ENCODE measurements around the gene IL17RE.

IL17RE gene

DNA sequence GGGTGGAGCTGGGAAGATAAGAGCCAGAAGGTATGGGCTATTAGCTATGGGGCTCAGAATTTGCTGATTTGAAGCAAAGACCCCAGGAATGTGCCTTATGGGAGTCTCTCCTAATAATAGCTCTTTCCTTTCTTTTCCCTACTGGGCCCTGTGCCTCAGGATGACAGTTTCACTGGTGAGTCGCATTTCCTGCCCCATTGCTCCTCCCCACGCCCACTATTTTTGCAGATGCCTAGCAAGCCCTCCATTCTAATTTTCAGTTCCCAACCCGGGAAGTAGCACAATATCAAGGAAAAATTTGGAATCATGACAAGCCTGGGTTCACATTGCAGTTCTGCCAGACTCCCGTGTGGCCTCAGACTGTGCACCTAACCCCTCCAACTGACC is 583 bp downstream of the IL17RE start:
- no peak for DNase-seq (ENCODE audit: low read depth in 2 of 2)

DNA sequence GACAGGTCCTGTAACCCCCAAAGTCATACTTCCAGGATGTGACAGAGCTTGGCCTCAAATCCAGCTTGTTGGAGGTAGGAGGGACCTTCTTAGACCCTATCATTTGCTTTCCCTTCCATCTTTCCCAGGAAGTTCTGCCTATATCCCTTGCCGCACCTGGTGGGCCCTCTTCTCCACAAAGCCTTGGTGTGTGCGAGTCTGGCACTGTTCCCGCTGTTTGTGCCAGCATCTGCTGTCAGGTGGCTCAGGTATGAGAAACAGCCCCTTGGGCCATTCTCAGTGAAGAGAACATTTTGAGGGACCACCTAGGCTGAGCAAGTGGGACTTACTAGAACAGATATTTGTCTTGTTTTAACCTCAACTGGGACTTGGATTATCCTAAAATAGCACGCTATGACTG is 1.3 kb downstream of the IL17RE start:
- DNase-seq (ENCODE audit: low read depth in 2 of 2), result no peak

DNA sequence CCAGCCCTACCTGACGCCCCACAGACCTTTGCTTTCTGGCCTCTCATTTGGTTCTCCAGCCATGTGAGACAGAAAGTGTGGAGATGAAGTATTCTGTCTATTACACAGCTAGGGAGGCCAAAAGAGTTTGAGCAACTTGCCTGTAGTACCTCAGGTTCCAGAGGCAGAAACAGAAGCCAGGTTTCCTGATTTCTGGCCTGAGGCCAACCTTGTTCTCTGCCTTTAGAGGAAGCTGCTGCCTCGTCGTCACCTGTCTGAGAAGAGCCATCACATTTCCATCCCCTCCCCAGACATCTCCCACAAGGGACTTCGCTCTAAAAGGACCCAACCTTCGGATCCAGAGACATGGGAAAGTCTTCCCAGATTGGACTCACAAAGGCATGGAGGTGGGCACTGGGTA is 3.8 kb downstream of the IL17RE start:
- DNase-seq (ENCODE audit: low read depth in 2 of 2), result no peak

DNA sequence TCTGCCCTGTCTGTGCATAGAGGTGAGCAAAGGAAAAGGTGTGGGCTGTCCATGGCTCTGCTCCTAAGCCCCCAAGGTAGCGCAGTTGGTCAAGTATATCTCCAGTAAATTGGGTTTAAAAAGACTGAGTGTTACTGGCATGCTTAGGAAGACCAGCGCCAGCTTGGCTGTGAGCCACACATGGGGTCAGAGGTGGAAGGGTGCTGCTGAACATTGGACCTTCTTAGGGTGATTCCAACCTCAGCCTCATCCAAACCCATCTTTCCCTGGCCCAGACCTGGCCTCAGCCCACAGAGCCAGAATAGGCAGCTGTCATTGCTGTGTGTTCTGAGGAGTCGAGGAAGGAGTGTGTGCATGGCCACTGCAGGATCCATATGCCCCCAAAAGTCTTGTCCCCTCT is 5.6 kb downstream of the IL17RE start:
- no peak for DNase-seq (ENCODE audit: low read depth in 2 of 2)

DNA sequence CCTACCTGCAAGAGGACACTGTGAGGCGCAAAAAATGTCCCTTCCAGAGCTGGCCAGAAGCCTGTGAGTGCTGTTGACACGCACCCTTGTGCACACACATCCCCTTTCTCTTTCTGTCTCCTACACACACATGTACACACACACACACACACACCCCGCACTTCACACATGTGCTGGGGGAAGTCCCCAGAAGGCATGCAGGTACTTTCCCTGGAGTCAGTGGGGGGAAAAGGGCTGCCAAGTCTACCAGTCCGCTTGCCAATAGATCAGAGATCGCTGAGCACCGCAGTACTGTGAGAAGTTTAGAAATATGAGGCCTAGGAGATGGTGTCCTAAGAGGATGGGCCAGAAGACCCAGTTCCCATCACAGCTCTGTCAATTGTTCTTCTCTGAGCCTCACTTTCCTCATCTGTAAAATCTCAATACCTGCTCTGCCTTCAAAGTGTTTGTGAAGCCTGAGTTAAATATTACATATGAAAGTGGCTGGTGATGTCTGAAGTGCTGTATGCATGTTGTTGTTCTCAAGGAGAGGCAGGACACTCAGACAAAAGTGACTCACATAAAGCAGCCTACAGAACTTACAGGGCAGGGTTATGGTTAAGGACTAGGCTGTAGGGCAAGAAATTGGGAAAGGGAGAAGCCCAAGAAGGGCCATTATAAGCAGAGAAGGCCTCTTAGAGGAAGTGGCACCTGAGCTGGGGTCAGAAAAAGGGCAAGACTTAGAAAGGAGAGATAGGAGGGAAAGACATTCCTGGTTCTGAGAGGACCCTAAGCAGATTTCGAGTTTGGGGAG is 6.8 kb downstream of the IL17RE start:
- DNase-seq (ENCODE audit: low read depth in 2 of 2), result no peak

DNA sequence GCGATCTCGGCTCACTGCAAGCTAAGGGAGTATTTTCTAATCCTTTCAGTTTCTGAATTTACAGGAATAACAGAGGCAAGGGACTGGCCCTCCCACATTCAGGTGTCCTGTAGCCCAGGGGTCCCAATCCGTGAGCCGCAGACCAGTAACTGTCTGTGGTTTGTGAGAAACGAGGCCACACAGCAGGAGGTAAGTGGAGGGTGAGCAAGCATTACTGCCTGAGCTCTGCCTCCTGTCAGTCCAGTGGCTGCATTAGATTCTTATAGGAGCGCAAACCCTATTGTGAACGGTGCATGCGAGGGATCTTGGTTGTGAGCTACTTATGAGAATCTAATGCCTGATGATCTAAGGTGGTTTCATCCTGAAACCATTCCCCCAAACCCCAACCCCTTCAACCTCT is 9.2 kb downstream of the IL17RE start:
- DNase-seq (ENCODE audit: low read depth in 2 of 2), result no peak

DNA sequence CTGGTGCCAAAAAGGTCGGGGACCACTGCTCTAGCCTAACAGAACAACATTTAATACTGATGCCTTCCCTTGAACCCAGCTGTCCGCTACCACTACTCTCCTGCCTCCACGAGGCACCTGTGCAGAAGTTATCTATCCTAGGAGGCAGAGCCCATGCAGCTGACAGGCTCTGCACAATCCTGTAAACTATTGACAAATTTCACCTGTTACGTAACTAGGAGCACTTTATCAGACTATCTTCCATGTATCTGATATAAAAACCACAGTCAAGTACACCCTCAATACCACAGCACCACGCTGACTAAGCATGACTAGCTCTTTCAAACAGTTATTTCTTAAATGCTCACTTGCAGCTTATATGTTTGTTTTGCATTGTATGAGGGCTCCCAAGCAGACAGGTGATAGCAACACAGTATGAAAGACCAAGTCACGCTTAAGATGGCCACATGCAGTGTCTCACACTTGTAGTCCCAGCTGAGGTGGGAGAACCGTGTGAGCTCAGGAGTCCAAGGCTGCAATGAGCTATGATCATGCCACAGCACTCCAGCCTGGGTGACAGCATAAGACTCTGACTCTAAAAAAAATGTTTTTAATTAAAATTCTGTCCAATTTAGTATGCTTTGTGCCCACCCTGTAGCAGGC is 9.8 kb downstream of the IL17RE start:
- no peak for DNase-seq (ENCODE audit: low read depth in 2 of 2)

DNA sequence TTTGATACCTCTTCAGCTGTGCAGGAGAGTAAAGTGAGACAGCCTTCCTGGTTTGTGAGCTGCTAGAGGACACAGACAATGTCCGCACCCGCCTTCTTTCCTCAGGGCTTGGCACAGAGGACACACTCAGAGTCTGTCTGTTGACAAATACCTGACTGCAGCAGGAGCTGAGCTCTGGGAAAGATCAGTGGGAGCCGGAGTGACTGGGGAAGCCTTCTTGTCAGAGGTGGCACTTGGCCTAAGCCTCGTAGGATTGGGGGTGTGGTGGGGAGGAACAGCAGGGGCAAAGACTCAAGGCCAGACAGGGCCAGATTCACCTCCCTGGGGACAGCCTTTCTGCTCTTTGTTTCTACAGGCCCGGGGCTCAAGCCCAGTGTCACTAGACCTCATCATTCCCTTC is 11.0 kb downstream of the IL17RE start:
- no peak for DNase-seq (ENCODE audit: low read depth in 2 of 2)

DNA sequence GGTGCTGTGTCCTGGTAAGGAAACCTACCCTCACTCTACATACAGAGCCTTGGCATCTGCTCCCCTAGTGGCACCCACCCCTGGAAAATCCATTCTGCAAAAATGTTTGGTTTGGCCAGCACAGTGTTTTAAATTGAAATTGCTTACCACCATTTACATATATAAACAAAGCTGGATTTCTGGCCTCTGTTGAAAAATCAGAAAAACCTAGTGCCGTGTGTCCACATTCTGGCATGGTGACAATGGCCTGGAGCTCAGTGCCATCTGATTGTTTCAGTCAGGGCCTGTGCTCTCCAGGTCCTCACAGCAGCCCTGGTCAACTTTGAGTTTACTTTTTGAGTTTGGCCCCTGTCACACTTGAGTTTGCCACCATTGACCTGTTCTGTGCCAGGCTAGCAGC is 11.4 kb downstream of the IL17RE start:
- no peak for DNase-seq (ENCODE audit: low read depth in 2 of 2)

DNA sequence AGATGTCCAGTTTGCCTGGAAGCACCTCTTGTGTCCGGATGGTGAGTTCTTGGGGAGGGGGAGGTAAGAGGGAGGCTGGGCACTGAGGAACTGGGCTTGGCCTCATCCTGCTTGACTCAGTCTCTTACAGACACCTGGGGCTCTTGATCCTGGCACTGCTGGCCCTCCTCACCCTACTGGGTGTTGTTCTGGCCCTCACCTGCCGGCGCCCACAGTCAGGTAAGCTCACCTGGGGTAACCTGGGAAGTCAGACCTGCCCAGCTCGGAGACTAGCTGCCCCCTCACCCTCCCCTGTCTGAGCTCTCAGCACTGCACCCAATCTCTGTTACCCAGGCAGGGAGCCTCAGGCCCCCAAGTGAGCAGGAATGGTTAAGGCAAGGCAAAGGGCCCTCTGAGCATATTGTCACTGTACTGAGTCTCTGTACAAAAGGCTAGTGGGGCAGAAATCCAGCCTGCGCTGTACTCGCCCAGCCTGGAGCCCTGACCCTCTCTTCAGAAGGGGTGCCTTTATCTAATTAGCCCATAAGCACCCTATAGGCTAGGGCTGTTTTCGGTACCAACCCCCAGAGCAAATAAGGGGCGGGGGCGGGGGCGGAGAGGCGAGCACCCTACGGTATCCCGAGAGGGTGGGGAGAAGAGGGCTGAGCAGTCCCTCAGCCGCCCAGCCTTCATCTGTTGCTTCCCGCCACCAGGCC is 12.1 kb downstream of the IL17RE start:
- no peak for DNase-seq (ENCODE audit: low read depth in 2 of 2)

DNA sequence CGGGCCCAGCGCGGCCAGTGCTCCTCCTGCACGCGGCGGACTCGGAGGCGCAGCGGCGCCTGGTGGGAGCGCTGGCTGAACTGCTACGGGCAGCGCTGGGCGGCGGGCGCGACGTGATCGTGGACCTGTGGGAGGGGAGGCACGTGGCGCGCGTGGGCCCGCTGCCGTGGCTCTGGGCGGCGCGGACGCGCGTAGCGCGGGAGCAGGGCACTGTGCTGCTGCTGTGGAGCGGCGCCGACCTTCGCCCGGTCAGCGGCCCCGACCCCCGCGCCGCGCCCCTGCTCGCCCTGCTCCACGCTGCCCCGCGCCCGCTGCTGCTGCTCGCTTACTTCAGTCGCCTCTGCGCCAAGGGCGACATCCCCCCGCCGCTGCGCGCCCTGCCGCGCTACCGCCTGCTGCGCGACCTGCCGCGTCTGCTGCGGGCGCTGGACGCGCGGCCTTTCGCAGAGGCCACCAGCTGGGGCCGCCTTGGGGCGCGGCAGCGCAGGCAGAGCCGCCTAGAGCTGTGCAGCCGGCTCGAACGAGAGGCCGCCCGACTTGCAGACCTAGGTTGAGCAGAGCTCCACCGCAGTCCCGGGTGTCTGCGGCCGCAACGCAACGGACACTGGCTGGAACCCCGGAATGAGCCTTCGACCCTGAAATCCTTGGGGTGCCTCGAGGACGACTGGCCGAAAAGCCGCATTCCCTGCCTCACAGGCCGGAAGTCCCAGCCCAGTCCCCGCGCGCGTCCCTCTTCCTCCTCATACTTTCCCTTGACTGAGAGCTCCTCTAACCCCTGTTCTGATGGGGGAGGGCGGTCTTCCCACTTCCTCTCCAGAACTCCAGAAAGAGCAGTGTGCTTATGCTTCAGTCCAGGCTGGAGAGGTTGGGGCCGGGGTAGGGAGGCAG is 12.8 kb downstream of the IL17RE start:
- peak; percentile 21 to 27 for DNase-seq (ENCODE audit: low read depth in 2 of 2)

DNA sequence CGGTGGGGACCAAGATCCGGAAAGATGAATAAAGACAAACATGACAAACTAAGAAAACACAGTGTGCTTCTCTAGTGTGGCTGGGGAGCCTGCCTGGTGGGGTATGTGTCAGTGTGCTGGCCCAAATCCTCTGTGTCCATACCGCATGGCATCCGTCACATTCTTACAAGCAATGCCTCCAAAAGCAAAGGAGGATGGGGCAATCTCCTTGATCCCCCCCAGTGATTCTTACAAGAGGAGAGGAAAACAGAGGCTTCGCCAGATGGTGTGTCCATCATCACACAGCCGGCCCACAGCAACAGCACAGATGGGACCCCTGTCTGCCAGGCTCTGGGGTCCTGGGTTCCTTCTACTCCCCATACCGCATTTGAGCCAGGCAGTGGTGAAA is 13.7 kb downstream of the IL17RE start:
- no peak for DNase-seq (ENCODE audit: low read depth in 2 of 2)

DNA sequence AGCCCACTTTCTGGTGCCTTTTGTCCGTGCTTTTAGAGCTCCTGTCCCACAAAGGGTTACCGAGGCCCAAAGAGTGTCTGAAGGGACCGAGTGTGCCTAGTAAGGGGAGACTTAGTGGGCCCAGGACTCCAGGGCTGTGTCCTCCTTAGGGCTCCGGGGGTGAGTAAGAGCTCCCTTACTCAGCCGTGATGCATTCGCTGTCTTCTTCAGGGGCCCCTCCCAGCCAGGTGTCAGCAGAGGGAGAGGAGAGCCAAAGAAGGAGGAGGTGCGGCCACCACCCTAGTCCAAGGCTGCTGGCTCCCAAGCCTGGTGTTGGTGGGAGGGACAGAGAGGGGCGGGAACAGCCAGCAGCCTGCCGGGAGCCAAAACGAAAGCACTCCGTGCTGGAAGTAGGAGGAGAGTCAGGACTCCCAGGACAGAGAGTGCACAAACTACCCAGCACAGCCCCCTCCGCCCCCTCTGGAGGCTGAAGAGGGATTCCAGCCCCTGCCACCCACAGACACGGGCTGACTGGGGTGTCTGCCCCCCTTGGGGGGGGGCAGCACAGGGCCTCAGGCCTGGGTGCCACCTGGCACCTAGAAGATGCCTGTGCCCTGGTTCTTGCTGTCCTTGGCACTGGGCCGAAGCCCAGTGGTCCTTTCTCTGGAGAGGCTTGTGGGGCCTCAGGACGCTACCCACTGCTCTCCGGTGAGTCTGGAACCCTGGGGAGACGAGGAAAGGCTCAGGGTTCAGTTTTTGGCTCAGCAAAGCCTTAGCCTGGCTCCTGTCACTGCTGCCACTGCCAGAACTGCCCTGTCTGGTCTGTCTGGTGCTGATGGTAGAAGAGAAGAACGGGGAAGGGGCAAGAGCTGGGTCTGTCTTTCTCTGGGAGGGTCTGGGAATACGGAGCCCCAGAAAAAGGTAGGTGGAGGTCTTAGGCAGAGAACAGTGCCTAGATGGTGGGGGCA is 14.4 kb downstream of the IL17RE start, which contains the start of gene IL17RC:
Gene IL17RC, plus strand, starts transcription at position 365 of the 947 bp plus-strand sequence. Its CDS starts 218 bp downstream, at position 583.
- DNase-seq (ENCODE audit: low read depth in 2 of 2), result peak in 1 of 2 donors; percentile 30

DNA sequence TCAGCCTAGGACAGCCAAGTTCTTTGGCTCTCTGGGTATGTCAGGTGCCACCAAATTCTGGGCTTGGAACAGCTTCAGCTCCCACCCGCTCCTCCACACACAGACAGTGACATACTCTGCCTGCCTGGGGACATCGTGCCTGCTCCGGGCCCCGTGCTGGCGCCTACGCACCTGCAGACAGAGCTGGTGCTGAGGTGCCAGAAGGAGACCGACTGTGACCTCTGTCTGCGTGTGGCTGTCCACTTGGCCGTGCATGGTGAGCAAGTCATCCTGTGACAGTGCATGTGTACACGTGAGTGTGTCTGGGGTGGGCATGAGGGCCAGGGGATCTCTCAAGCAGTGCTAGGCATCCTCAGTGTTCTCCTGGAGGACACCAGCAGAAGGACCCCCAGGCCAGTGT is 15.2 kb downstream of the IL17RE start:
- DNase-seq (ENCODE audit: low read depth in 2 of 2), result no peak

DNA sequence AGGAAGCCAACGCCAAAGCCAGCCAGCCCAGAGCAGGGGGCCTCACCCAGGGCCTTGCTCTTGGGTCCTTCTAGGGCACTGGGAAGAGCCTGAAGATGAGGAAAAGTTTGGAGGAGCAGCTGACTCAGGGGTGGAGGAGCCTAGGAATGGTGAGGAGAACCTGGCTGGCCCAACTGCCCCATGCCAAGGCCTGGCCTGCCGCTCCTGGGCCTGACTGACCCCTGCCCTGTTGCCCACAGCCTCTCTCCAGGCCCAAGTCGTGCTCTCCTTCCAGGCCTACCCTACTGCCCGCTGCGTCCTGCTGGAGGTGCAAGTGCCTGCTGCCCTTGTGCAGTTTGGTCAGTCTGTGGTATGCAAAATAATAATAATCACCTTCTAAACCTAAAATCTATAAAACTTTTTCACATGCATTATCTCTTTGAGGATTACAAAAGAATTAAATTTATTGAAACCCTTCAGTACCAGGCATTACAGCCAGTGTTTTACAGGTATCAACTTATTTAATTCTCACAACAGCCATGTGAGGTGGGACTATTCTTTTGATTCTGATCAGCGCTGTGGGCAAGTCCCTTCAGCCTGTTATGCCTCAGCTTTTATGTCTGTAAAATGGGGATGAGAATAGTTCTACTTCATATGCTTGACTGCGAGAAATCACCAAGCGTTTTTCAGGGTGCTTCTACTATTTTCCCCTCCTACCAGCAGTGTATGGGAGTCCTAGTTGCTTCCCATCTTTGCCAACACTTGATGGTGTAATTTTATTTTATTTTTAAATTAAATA is 15.8 kb downstream of the IL17RE start:
- DNase-seq (ENCODE audit: low read depth in 2 of 2), result no peak

DNA sequence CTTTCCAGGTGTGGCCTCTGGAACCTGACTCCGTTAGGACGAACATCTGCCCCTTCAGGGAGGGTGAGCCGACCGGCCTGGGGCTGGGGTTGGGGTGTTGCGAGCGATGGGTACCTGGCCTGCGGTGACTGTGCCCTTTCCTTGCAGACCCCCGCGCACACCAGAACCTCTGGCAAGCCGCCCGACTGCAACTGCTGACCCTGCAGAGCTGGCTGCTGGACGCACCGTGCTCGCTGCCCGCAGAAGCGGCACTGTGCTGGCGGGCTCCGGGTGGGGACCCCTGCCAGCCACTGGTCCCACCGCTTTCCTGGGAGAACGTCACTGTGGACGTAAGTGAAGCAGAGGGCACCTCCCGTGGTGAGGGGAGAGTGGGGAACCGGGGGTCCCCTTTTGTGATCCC is 25.5 kb downstream of the IL17RE start:
- DNase-seq (ENCODE audit: low read depth in 2 of 2), result no peak

DNA sequence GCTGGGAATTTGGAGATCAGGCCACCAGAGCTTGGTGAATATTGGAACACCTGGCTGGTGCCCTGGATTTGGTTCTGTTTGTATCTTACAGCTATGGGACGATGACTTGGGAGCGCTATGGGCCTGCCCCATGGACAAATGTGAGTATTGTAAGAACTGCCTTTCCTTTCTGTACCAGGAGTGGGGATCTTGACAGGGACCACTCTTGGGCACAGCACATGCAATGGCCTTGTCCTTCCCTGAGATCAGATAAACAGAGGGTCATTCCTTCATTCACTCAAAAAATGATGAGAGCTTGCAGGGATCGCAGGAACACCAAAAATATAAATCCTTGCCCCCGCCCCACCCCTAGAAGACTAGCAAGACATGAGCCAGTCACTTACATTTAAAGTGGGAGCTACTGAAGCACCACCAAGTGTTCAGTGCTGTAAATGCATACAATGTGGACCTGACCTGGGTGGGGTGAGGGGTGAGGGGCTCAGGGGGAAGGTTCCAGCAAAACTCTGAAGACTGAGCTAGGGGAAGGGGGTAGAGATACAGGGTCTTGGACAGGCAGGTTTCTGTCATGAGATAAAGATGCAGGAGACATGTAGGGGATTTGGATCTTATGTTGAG is 28.3 kb downstream of the IL17RE start:
- DNase-seq (ENCODE audit: low read depth in 2 of 2), result no peak

DNA sequence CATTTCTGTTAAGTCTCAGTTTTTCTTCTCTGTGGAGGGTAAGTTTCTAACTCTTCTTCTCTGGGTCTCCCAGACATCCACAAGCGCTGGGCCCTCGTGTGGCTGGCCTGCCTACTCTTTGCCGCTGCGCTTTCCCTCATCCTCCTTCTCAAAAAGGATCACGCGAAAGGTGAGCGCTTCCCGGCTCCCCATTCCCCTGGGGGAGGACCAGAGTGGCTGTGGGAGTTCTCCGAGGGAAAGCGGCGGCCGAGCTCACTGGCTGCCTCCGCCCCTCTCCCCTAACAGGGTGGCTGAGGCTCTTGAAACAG is 29.8 kb downstream of the IL17RE start:
- no peak for DNase-seq (ENCODE audit: low read depth in 2 of 2)

DNA sequence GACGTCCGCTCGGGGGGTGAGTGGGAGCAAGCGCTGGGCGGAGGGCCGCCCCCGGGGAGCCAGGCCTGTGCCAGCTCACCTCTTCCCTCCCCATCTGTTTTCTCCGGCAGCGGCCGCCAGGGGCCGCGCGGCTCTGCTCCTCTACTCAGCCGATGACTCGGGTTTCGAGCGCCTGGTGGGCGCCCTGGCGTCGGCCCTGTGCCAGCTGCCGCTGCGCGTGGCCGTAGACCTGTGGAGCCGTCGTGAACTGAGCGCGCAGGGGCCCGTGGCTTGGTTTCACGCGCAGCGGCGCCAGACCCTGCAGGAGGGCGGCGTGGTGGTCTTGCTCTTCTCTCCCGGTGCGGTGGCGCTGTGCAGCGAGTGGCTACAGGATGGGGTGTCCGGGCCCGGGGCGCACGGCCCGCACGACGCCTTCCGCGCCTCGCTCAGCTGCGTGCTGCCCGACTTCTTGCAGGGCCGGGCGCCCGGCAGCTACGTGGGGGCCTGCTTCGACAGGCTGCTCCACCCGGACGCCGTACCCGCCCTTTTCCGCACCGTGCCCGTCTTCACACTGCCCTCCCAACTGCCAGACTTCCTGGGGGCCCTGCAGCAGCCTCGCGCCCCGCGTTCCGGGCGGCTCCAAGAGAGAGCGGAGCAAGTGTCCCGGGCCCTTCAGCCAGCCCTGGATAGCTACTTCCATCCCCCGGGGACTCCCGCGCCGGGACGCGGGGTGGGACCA is 30.4 kb downstream of the IL17RE start:
- peak; percentile 80 to 84 for DNase-seq (ENCODE audit: low read depth in 2 of 2)
